GM12801 (cell line): Measurements from ENCODE around the gene ETFB.

ENCODE experiments used
- CTCF ChIP-seq: IDR thresholded peaks from one replicate; pipeline ENCODE4 v1.5.1; 2011; ENCODE audit warnings: control low read depth; ENCODE audit not compliant: insufficient read length; ENCODE audit errors: extremely low read depth

The ETFB gene

GRCh38 chr19:51337141-51337860, 28.9 kb downstream of the ETFB start:
- no peak for TF ChIP-seq CTCF

GRCh38 chr19:51333836-51334460, 32.2 kb downstream of the ETFB start:
- no peak for TF ChIP-seq CTCF

- TF ChIP-seq CTCF: no peak
Measured at GRCh38 chr19:51331716-51332115, 34.5 kb downstream of the ETFB start.

GRCh38 chr19:51331193-51331592, 35.0 kb downstream of the ETFB start:
- TF ChIP-seq CTCF: no peak

- no peak for TF ChIP-seq CTCF
Measured at GRCh38 chr19:51330366-51330765, 35.8 kb downstream of the ETFB start.

- TF ChIP-seq CTCF: no peak
Measured at GRCh38 chr19:51329411-51329810, 36.8 kb downstream of the ETFB start.

- no peak for TF ChIP-seq CTCF
Measured at GRCh38 chr19:51327066-51328001, 38.9 kb downstream of the ETFB start.
